ENCODE measurements around the gene ZG16B. TPM values are rescaled to one million over a fixed set of nuclear protein-coding genes. Genes with fewer than 3 reads are reported as not detected.

Gene ZG16B
- total RNA-seq, 1 experiment from 2014 or later: 2.3 TPM

- Histone ChIP-seq H3K79me2 (ENCODE audit: insufficient read depth, low read length) (no peaks in the 10 kb centered on the region), H4K20me1 (ENCODE audit: insufficient read depth) (no peaks in the 10 kb centered on the region), H3K4me1 (ENCODE audit: control insufficient read depth in 1 of 2, insufficient read depth in 2 of 2, low read length in 2 of 2) (peaks cover 4 to 8% of the 10 kb centered on the region in 2 experiments; a peak in 3 of 4 replicates), H2AFZ (ENCODE audit: low read depth, low read length, poor library complexity, severe bottlenecking) (no peak overlapping the region), H3K9me3 (ENCODE audit: control insufficient read depth in 1 of 2, insufficient read depth in 1 of 2, low read depth in 1 of 2, low read length in 2 of 2) (no peaks in the 10 kb centered on the region), H3K36me3 (ENCODE audit: control insufficient read depth in 1 of 2, insufficient read depth in 2 of 2, low read length in 2 of 2) (no peaks in the 10 kb centered on the region), H3K4me2 (ENCODE audit: low read length) (no peak overlapping the region), H3K27me3 (ENCODE audit: insufficient read depth, low read length) (no peaks in the 10 kb centered on the region), H3K9ac (ENCODE audit: low read length) (no peak overlapping the region), H3K27ac (ENCODE audit: low read depth, low read length) (no peak overlapping the region; the same call in 1 of the 2 replicates), H3K4me3 (replicated peaks in 1 of 2; ENCODE audit: low read depth in 1 of 2, low read length in 2 of 2) (no peak overlapping the region), H3K9me2 (ENCODE audit: insufficient read depth) (no peaks in the 10 kb centered on the region)
- ChIA-PET CTCF (no interaction called here), RAD21 (ENCODE audit: low non-redundant PET in 1 of 2, low total read pairs in 2 of 2, uncharacterized antibody in 2 of 2, unreplicated experiment in 2 of 2) (no interaction called here), POLR2A (interaction anchor here (0.7 kb wide), 1 partner anchor 33 kb away, joined by 3 read pairs; the partner anchor contains the start of gene SRRM2)
- DNase-seq (ENCODE audit: low read depth, low spot score) (no peak), ATAC-seq (peak; percentile 68)
- BruUV-seq (replicated peaks): no TSS peak
- intact Hi-C loops (cut with micrococcal nuclease): no loop called here
- TF ChIP-seq CEBPB (IDR thresholded peaks at IDR 0.05; ENCODE audit: low read depth) (no peak), CTCF (IDR thresholded peaks at IDR 0.05 in 2 of 3, conservative IDR thresholded peaks at IDR 0.05 in 1 of 3; ENCODE audit: borderline replicate concordance in 1 of 3, insufficient read depth in 1 of 3, low read depth in 2 of 3, low read length in 2 of 3) (peak in 2 of 3 experiments; percentile 43 to 52; a peak in 4 of 6 replicates), POLR2A (IDR thresholded peaks at IDR 0.05; ENCODE audit: borderline replicate concordance, extremely low read depth, insufficient read depth, insufficient read length) (no peak), JUND (IDR thresholded peaks at IDR 0.05) (no peak), ELF1 (IDR thresholded peaks at IDR 0.05; ENCODE audit: borderline replicate concordance, low read depth) (no peak), FOSL1 (IDR thresholded peaks at IDR 0.05; ENCODE audit: low read depth) (no peak)
These were observed 44.8 kb upstream of the ZG16B start for GRCh38 chr16:2785101-2785991.
